Mucosa of rectum (tissue), 2 donors: ENCODE data around the gene MPPED2.
A peak's percentile ranks its signal among the peaks of the same experiment; 100 is the strongest.

Source experiments
- H3K27ac ChIP-seq, 2 donors: one replicate each; pipeline ENCODE4 v1.7.0; 2013; ENCODE audit warnings: inconsistent platforms in 2 of 2, low read depth in 2 of 2, low read length in 2 of 2
- H3K27me3 ChIP-seq, 2 donors: one replicate each; pipeline ENCODE4 v1.7.0; 2013; ENCODE audit warnings: low read length in 2 of 2; ENCODE audit not compliant: control insufficient read depth in 2 of 2, insufficient read depth in 2 of 2
- H3K36me3 ChIP-seq, 2 donors: one replicate each; pipeline ENCODE4 v1.7.0; 2013; ENCODE audit warnings: low read length in 2 of 2; ENCODE audit not compliant: control insufficient read depth in 2 of 2, insufficient read depth in 2 of 2
- H3K4me1 ChIP-seq, 2 donors: one replicate each; pipeline ENCODE4 v1.7.0; 2013; ENCODE audit warnings: low read length in 2 of 2, mild to moderate bottlenecking in 1 of 2; ENCODE audit not compliant: control insufficient read depth in 2 of 2, insufficient read depth in 2 of 2
- H3K4me3 ChIP-seq, 2 donors: one replicate each; pipeline ENCODE4 v1.7.0; 2013; ENCODE audit warnings: low read length in 2 of 2
- H3K9ac ChIP-seq, 2 donors: one replicate each; pipeline ENCODE4 v1.7.0; 2013; ENCODE audit warnings: low read length in 2 of 2, low read depth in 1 of 2, mild to moderate bottlenecking in 1 of 2
- H3K9me3 ChIP-seq, 2 donors: one replicate each; pipeline ENCODE4 v1.7.0; 2013; ENCODE audit warnings: low read length in 2 of 2; ENCODE audit not compliant: control insufficient read depth in 2 of 2
- donor health status: healthy.
- donor health status: Normal muscosa, but diverticular disease.

Gene MPPED2, protein sequence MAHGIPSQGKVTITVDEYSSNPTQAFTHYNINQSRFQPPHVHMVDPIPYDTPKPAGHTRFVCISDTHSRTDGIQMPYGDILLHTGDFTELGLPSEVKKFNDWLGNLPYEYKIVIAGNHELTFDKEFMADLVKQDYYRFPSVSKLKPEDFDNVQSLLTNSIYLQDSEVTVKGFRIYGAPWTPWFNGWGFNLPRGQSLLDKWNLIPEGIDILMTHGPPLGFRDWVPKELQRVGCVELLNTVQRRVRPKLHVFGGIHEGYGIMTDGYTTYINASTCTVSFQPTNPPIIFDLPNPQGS

DNA sequence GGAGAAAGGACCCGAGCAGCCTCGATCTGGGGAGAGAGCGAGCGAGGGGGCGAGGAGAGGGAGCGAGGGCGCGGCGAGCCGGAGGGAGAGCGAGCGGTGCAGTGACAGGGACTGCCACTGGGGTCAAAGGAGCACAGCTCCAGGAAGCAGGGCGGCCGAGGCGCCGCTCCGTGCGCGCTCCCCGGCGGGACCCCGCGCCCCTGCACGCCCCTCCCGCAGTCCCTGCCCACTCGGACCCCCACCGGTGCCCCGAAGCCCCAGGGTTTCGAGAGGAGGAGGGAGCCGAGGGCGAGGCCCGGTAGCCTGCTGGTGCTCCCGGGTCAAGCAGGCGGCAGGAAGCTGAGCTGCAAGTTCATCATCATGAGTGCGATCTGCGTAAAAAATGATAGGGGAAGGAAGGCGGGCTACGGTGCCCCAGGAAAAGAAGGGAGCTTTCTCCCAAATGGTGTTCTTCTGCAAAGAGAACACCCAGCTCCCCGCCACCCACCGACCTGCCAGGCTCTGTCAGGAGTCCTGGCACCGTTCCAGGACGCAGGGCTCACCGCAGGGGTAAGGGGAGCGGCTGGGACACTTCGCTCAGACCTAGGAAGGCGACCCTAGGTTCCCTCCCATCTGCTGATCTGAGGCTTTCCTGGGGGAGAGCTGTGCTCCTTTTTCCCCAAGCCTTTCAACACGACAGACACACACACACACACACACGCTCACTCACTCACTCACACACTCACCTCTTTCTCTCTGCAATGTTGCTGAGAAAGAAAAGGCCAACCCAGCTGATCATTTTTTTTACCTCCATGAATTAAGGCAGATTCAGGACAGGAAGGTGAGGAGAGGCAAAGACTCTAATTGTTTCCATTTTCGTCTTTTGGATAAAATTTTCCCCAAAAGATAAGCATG lies at the start of gene MPPED2:
Gene MPPED2 (minus strand): TSS at position 103 of the 894 bp plus-strand sequence. CDS start 5,980 bp downstream, outside the sequence.
- Histone ChIP-seq H3K27me3 (peaks cover 5 to 19% of the 10 kb centered on the region in 2 donors), H3K9ac (peak within 1 kb of the TSS in 1 of 2 donors; percentile 48), H3K36me3 (no peaks in the 10 kb centered on the region), H3K9me3 (no peaks in the 10 kb centered on the region), H3K4me1 (peaks cover 0 to 4% of the 10 kb centered on the region in 2 donors), H3K27ac (peak within 1 kb of the TSS in 1 of 2 donors; percentile 28), H3K4me3 (peak within 1 kb of the TSS; percentile 62 to 70)

GRCh38 chr11:30635401-30635989 lies 49.3 kb upstream of the MPPED2 start:
- Histone ChIP-seq H3K27me3 (no peaks in the 10 kb centered on the region), H3K4me1 (no peaks in the 10 kb centered on the region), H3K9ac (no peak overlapping the region), H3K9me3 (no peaks in the 10 kb centered on the region), H3K27ac (no peak overlapping the region), H3K36me3 (no peaks in the 10 kb centered on the region), H3K4me3 (no peak overlapping the region)

DNA sequence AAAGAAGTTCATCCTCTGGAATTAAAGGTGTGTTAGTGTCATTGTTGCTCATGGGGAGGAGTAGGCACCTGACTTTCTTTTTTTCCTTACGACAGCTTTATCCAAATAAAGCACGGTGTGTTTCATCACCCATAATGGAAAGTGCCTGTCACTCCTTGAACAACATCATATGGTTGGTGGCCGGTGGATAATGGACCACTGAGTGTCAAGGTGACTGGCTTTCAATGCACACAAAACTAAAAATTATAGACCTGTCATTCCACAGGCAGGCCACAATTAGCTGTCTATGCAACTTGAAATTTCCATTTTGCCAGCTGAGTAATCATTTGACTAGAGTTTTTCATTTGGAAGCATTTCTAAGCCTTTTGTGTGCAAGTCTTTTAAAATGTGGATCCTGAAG lies 45.0 kb upstream of the MPPED2 start:
- no peaks in the 10 kb centered on the region for H3K4me1 ChIP-seq
- H3K9ac ChIP-seq = no peak overlapping the region
- H3K9me3 ChIP-seq = no peaks in the 10 kb centered on the region
- H3K27ac ChIP-seq = no peak overlapping the region
- no peaks in the 10 kb centered on the region for H3K27me3 ChIP-seq
- H3K4me3 ChIP-seq = no peak overlapping the region
- no peaks in the 10 kb centered on the region for H3K36me3 ChIP-seq

- H3K9me3 ChIP-seq = no peaks in the 10 kb centered on the region
- H3K27me3 ChIP-seq = no peaks in the 10 kb centered on the region
- H3K27ac ChIP-seq = no peak overlapping the region
- no peak overlapping the region for H3K9ac ChIP-seq
- H3K4me1 ChIP-seq = no peaks in the 10 kb centered on the region
- no peak overlapping the region for H3K4me3 ChIP-seq
- no peaks in the 10 kb centered on the region for H3K36me3 ChIP-seq
Observed at GRCh38 chr11:30619767-30620166, 33.6 kb upstream of the MPPED2 start.

- Histone ChIP-seq H3K4me3 (no peak overlapping the region), H3K4me1 (no peaks in the 10 kb centered on the region), H3K27me3 (no peaks in the 10 kb centered on the region), H3K27ac (no peak overlapping the region), H3K36me3 (no peaks in the 10 kb centered on the region), H3K9ac (no peak overlapping the region), H3K9me3 (no peaks in the 10 kb centered on the region)
Observed at GRCh38 chr11:30617762-30618161, 31.6 kb upstream of the MPPED2 start.

GRCh38 chr11:30610628-30611027 lies 24.5 kb upstream of the MPPED2 start:
- Histone ChIP-seq H3K27me3 (no peaks in the 10 kb centered on the region), H3K4me1 (no peaks in the 10 kb centered on the region), H3K9me3 (no peaks in the 10 kb centered on the region), H3K4me3 (no peak overlapping the region), H3K9ac (no peak overlapping the region), H3K36me3 (no peaks in the 10 kb centered on the region), H3K27ac (no peak overlapping the region)

- H3K27ac ChIP-seq = no peak overlapping the region
- H3K4me3 ChIP-seq = no peak overlapping the region
- H3K27me3 ChIP-seq = no peaks in the 10 kb centered on the region
- no peaks in the 10 kb centered on the region for H3K36me3 ChIP-seq
- H3K9ac ChIP-seq = no peak overlapping the region
- no peaks in the 10 kb centered on the region for H3K4me1 ChIP-seq
- no peaks in the 10 kb centered on the region for H3K9me3 ChIP-seq
Observed at GRCh38 chr11:30608534-30608933, 22.4 kb upstream of the MPPED2 start.

- Histone ChIP-seq H3K27me3 (no peaks in the 10 kb centered on the region), H3K27ac (no peak overlapping the region), H3K9ac (no peak overlapping the region), H3K4me3 (no peak overlapping the region), H3K4me1 (no peaks in the 10 kb centered on the region), H3K36me3 (no peaks in the 10 kb centered on the region), H3K9me3 (no peaks in the 10 kb centered on the region)
Observed at GRCh38 chr11:30605036-30605605, 19.0 kb upstream of the MPPED2 start.

DNA sequence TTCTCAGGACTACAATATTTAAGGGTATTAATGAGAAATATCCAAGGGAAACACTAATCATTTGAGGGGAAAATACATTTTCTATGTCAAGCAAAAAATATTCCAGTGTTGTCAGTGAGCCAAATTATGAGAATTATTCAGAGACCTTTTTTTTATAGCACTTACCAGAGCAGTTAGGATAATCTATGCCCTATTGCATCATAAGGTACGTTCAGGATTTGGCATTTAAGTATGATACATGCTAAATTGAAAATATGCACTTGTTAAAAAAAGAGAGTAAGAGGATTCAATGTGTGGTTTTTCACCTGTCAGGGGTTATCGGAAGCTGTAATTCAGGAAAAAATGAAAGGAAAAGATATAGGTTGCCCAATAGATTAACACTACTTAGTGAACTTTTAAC lies 17.2 kb upstream of the MPPED2 start:
- no peaks in the 10 kb centered on the region for H3K9me3 ChIP-seq
- no peaks in the 10 kb centered on the region for H3K27me3 ChIP-seq
- no peak overlapping the region for H3K9ac ChIP-seq
- H3K4me1 ChIP-seq = no peaks in the 10 kb centered on the region
- no peak overlapping the region for H3K4me3 ChIP-seq
- no peaks in the 10 kb centered on the region for H3K36me3 ChIP-seq
- no peak overlapping the region for H3K27ac ChIP-seq

- Histone ChIP-seq H3K4me1 (no peaks in the 10 kb centered on the region), H3K9me3 (no peaks in the 10 kb centered on the region), H3K36me3 (no peaks in the 10 kb centered on the region), H3K4me3 (no peak overlapping the region), H3K9ac (no peak overlapping the region), H3K27ac (no peak overlapping the region), H3K27me3 (no peaks in the 10 kb centered on the region)
Observed at GRCh38 chr11:30596832-30597231, 10.7 kb upstream of the MPPED2 start.
